Caki2 (cell line): ENCODE results near the gene OSBPL3. TPM values are rescaled to one million over a fixed set of nuclear protein-coding genes. Genes with fewer than 3 reads are reported as not detected.
A peak's percentile ranks its signal among the peaks of the same experiment; 100 is the strongest.
"Not testable (repeated sequence)": the region's sequence is repeated elsewhere in the genome, so short reads cannot be mapped to it uniquely, and the experiment has no call there.

Source experiments
- DNase-seq: peaks from one replicate; pipeline ENCODE4 v3.0.0-alpha.2; 2015; ENCODE audit warnings: low read depth
- in situ Hi-C: cut with HindIII; loops from 2 replicates; pipeline ENCODE4 v1.10.0; 2016; ENCODE audit warnings: low sequenced_read_pairs, low pct_unique_long_range_greater_than_20kb, mixed read lengths
- total RNA-seq: library from RNA; depleted of rRNA; stranded (reverse); fragments of >200 nt; shearing (Covaris generic); gene quantifications from 2 replicates; pipeline ENCODE4 v1.2.3, GENCODE V29; 2014; ENCODE audit warnings: low replicate concordance

The OSBPL3 gene
- total RNA-seq, 1 experiment from 2014 or later = 30.3 TPM

- DNase-seq = no peak
- in situ Hi-C loops = no loop called here
Observed at GRCh38 chr7:24800073-24800472, 179.9 kb downstream of the OSBPL3 start.

GRCh38 chr7:24799506-24799905 is 180.5 kb downstream of the OSBPL3 start:
- in situ Hi-C loops = no loop called here
- DNase-seq = no peak

- in situ Hi-C loops = no loop called here
- no peak for DNase-seq
Observed at GRCh38 chr7:24798261-24798660, 181.7 kb downstream of the OSBPL3 start.

DNA sequence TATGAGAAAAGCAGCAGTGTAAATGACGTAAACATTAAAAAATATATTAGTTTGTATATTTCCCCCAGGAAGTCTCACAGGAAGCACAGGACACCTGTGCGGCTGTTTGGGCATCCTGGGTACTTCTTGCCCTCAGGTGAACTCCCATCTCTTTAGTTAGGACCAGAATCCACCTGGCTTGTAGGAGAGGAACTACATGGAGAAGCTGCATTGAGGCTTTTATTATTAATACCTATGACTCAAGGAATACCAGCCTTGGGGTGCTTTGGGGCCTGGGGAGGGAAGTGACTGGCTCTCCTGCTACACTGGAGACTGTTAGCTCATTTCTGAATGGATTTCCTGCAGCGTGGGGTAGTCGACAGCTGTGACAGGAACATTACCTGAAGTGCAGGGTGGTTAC is 182.7 kb downstream of the OSBPL3 start:
- in situ Hi-C loops = no loop called here
- DNase-seq = no peak

DNA sequence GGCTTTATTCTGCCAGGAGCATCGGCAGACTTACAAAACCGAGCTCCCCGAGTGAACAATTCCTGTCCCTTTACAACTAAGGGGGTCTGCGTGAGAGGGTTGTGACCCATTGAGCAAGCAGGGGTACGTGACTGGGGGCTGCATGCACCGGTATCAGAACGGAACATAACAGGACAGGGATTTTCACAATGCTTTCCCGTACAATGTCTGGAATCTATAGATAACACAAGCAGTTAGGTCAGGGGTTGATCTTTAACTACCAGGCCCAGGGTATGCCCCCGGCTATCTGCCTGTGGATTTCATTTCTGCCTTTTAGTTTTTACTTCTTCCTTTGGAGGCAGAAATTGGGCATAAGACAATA is 184.6 kb downstream of the OSBPL3 start:
- in situ Hi-C loops = no loop called here
- DNase-seq = no peak

GRCh38 chr7:24794751-24795406 is 185.1 kb downstream of the OSBPL3 start:
- DNase-seq, in situ Hi-C loops: not testable (repeated sequence)

- no peak for DNase-seq
- in situ Hi-C loops = no loop called here
Observed at GRCh38 chr7:24793982-24794648, 185.9 kb downstream of the OSBPL3 start.

DNA sequence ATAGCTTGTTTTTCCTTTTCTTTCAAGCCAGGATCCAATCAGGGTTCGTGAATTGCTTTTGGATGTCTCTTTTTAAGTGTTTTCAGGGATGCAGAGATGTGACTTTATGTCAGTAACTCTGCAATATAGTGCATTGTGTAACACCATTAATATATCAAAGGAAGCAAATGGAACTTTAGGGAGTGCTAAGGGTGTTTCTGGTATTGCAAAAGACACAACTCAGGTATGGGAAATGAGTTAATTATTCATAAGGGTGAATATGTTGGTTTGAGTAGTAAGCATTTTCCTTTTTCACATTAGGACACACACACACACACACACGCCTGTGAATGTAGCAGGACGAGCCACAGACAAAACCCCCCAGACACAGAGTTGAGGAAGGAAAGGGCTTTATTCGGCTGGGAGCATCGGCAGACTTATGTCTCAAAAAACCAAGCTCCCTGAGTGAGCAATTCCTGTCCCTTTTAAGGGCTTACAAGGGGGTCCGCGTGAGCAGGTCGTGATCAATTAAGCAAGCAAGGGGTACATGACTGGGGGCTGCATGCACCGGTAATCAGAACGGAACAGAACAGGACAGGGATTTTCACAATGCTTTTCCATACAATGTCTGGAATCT is 190.9 kb downstream of the OSBPL3 start:
- in situ Hi-C loops = no loop called here

GRCh38 chr7:24788075-24788474 is 191.9 kb downstream of the OSBPL3 start:
- no peak for DNase-seq
- in situ Hi-C loops = no loop called here

More for the DNA sequence above, 190.9 kb downstream of the OSBPL3 start:
- no peak for DNase-seq

DNA sequence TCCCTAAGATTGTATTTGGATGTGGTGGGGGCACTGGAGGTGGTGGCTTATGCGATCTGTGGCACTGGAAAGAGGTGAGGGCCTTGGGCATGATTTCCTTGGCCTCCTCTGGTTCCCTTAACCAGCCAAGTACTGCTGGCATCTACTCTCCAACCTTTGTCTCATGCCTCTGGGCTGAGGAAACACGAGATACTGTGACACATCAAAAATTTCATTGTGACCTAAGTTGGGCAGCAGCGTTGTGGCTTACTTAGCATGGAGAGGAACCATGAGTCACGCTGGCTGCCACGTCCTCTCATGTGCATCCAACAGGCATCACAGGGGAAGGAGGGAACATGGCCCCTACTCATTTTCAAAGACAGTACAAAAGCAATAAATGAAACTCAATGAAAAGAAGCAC is 193.0 kb downstream of the OSBPL3 start:
- in situ Hi-C loops = no loop called here
- peak; percentile 94 for DNase-seq

- in situ Hi-C loops = no loop called here
- DNase-seq = no peak
Observed at GRCh38 chr7:24786306-24786705, 193.7 kb downstream of the OSBPL3 start.

DNA sequence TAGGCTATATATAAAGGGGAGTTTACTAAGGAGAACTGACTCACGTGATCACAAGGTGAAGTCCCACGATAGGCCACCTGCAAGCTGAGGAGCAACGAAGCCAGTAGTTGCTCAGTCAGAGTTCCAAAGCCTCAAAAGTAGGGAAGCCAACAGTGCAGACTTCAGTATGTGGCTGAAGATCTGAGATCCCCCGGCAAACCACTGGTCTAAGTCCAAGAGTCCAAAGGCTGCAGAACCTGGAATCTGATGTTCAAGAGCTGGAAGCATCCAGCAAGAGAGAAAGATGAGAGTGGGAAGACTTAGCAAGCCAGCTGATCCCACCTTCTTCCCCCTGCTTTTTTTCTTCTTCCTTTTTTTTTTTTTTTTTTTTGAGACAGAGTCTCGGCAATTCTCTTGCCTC is 195.7 kb downstream of the OSBPL3 start:
- in situ Hi-C loops = no loop called here

DNA sequence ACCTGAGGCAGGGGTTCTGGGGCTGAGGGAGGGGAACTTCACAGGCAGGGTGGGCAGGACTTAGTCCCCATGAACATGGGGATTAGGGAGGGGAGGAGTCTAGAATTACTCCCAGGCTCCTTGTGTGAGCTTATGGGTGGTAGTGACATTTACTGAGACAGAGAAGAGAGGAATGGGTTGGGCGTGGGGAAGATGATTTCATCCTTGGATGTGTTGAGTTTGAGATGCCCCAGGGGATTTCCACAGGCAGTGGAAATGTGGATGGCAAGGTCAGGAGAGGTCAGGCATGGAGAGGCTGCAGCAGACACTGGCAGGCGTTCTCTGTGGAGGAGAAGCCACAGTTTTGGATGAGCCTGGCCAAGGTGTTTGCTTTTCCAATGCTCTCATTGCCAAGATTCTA is 196.3 kb downstream of the OSBPL3 start:
- in situ Hi-C loops = no loop called here
- DNase-seq = peak; percentile 53

More for the DNA sequence above, 195.7 kb downstream of the OSBPL3 start:
- DNase-seq = no peak

DNA sequence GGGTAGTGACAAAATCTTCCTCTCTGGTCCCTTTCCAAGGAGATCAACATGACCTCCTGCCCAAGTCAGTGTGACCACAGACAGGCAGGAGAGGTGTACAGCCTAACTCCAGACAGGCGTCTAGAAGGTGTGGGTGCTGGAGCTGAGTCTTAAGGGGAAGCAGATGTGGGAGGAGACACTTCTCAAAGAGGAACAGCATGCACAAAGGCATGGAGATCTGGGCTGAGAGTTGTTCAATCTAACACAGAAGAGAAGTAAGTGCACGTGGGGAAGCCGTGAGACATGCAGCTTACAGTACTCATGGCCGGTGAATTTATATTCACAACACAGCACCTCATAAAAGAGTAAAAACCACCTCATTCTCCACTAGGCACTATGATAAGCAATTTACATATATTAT is 198.9 kb downstream of the OSBPL3 start:
- in situ Hi-C loops = no loop called here
- DNase-seq = no peak

DNA sequence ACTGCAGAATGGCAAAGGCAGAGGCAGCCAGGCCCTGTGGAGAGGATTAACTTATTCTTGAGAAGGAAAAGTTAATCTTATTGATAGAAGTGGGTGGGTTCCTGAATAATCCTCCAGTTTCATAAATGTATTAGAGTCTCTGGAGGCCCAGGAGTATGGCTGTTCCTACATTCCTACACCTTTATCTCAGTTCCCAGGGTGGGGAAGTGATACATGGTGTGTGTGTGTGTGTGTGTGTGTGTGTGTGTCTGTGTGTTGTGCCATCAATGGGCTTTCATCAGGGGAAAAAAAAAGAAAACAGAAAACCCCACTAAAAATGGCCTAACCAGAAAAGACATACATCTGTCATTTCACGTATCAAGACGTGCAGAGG is 200.7 kb downstream of the OSBPL3 start:
- DNase-seq = no peak
- in situ Hi-C loops = no loop called here

- in situ Hi-C loops = no loop called here
- DNase-seq = no peak
Observed at GRCh38 chr7:24778543-24779282, 201.3 kb downstream of the OSBPL3 start.

DNA sequence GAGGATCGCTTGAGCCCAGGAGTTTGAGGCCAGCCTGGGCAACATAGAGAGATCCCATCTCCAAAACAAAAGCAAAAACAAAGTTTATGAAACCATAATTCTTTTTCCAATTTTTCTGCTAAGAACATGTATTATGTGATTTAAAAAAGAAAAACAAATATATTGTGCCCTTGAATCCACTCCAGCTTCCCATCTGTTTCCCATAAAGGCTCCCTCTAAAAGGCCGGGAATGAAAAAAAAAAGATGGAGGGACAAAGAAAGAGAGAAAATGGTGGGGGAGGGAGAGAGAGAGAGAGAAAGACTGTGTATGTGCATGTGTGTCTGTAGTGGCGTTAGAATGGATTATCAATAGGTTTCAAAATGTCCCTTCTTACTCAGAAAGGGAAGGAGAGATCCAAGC is 202.2 kb downstream of the OSBPL3 start:
- no peak for DNase-seq
- in situ Hi-C loops = no loop called here

DNA sequence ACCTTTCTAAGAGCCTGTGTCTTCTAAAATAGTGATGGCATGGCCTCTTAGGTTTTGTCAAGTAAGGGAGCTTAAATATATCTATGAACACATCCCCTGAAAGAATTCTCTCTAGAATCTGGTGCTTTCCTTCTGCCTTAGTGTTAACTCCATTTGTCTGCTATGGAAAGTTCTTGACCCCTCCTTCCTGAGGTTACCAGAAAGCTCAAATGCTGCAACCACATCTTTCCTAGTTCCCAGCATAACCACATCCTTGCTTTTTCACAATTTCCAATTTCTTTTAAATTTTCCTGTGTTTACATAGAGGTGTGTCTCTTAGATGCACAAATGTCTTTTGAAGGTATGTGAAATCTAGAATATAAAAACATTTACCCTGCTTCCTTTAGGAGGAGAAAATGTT is 206.3 kb downstream of the OSBPL3 start:
- DNase-seq = no peak
- in situ Hi-C loops = no loop called here

GRCh38 chr7:24769851-24770250 is 210.1 kb downstream of the OSBPL3 start:
- no peak for DNase-seq
- in situ Hi-C loops = no loop called here
